H1 (cell line): ENCODE results near the gene GAS2L1. TPM values are rescaled to one million over a fixed set of nuclear protein-coding genes. Genes with fewer than 3 reads are reported as not detected.

ENCODE experiments used
- CTCF ChIA-PET: fragments of 300-600 bp; sonication (Branson Sonifier 250); formaldehyde crosslinking; loops from one replicate; lab custom pipeline; 2021; ENCODE audit not compliant: partially characterized antibody; lab: Charles Lee
- POLR2A ChIA-PET: fragments of 300-600 bp; sonication (Branson Sonifier 250); formaldehyde crosslinking; loops from one replicate; lab custom pipeline; 2021; ENCODE audit warnings: inconsistent platforms; ENCODE audit not compliant: partially characterized antibody; lab: Charles Lee
- DNase-seq, 2 experiments: peaks; one replicate each; pipeline versions ENCODE4 v3.0.0 to v3.0.0-alpha.2; 2010 to 2022; ENCODE audit warnings: low spot score in 2 of 2, low read depth in 1 of 2, mixed read lengths in 1 of 2
- FAIRE-seq: peaks from 2 replicates; lab custom pipeline; 2011; peaks lifted over from hg19 to GRCh38; lab: Jason Lieb, UNC
- H2AFZ ChIP-seq: 2 replicates; pipeline ENCODE4 v1.8.1; 2012; ENCODE audit warnings: low read length, inconsistent platforms
- H2AK5ac ChIP-seq: 2 replicates; pipeline ENCODE4 v1.6.1; 2013; ENCODE audit warnings: low read depth, low read length
- H2BK120ac ChIP-seq: replicated peaks from 2 replicates; pipeline ENCODE3; 2013; ENCODE audit warnings: low read depth, low read length, inconsistent platforms
- H2BK12ac ChIP-seq: 2 replicates; pipeline ENCODE4 v1.6.1; 2013; ENCODE audit warnings: low read depth, low read length
- H2BK15ac ChIP-seq: 2 replicates; pipeline ENCODE4 v1.6.1; 2013; ENCODE audit warnings: low read length
- H2BK20ac ChIP-seq: 2 replicates; pipeline ENCODE4 v1.6.1; 2013; ENCODE audit warnings: low read length
- H2BK5ac ChIP-seq: 2 replicates; pipeline ENCODE4 v1.6.1; 2013; ENCODE audit warnings: low read depth, low read length
- H3K14ac ChIP-seq: 2 replicates; pipeline ENCODE4 v1.6.1; 2013; ENCODE audit warnings: inconsistent platforms; ENCODE audit not compliant: insufficient read length
- H3K18ac ChIP-seq: 2 replicates; pipeline ENCODE4 v1.6.1; 2013; ENCODE audit warnings: low read length; ENCODE audit errors: extremely low read depth
- H3K23ac ChIP-seq: 2 replicates; pipeline ENCODE4 v1.6.1; 2013; ENCODE audit warnings: inconsistent platforms; ENCODE audit not compliant: insufficient read length
- H3K23me2 ChIP-seq: 2 replicates; pipeline ENCODE4 v1.6.1; 2013; ENCODE audit warnings: low read depth, low read length
- H3K27ac ChIP-seq: 2 replicates; pipeline ENCODE4 v1.6.1; 2011; ENCODE audit warnings: low read depth, low read length, inconsistent platforms
- H3K27me3 ChIP-seq, 4 experiments: replicated peaks in 1 of 4; 1 replicate in 1 of 4; 2 replicates in 3 of 4; pipeline versions ENCODE4 v1.6.1 to v1.8.1; 2011 to 2013; ENCODE audit warnings: low read length in 3 of 4, mild to moderate bottlenecking in 3 of 4, inconsistent platforms in 2 of 4, mixed read lengths in 2 of 4, moderate library complexity in 1 of 4; ENCODE audit not compliant: control insufficient read depth in 3 of 4, insufficient read depth in 3 of 4; ENCODE audit errors: extremely low read depth in 1 of 4
- H3K36me3 ChIP-seq, 4 experiments: 2 replicates each; pipeline versions ENCODE4 v1.6.1 to v1.8.1; 2011 to 2013; ENCODE audit warnings: mild to moderate bottlenecking in 4 of 4, low read length in 3 of 4, moderate library complexity in 2 of 4, control low read depth in 1 of 4, inconsistent platforms in 1 of 4; ENCODE audit not compliant: insufficient read depth in 4 of 4, control insufficient read depth in 2 of 4
- H3K4ac ChIP-seq: replicated peaks from 2 replicates; pipeline ENCODE3; 2013; ENCODE audit warnings: low read length, low read depth, mixed read lengths, inconsistent platforms; ENCODE audit not compliant: insufficient read length
- H3K4me1 ChIP-seq, 4 experiments: replicated peaks in 1 of 4; 1 replicate in 1 of 4; 2 replicates in 3 of 4; pipeline versions ENCODE4 v1.6.1 to v1.8.1; 2011 to 2013; ENCODE audit warnings: low read length in 3 of 4, inconsistent platforms in 2 of 4, mixed read lengths in 1 of 4; ENCODE audit not compliant: insufficient read depth in 4 of 4, control insufficient read depth in 3 of 4
- H3K4me2 ChIP-seq, 2 experiments: 2 replicates each; pipeline versions ENCODE4 v1.6.1 to v1.8.1; 2011 to 2013; ENCODE audit warnings: low read depth in 2 of 2, low read length in 2 of 2, control low read depth in 1 of 2, inconsistent platforms in 1 of 2, mild to moderate bottlenecking in 1 of 2; ENCODE audit not compliant: insufficient read depth in 1 of 2
- H3K4me3 ChIP-seq, 4 experiments: fragments of 200-600, 300-600 bp in 1 of 4; sonication (generic), shearing (Covaris generic), sonication (Bioruptor Twin) in 1 of 4; 2 replicates each; pipeline versions ENCODE4 v1.5.1 to v1.8.1; 2011 to 2016; ENCODE audit warnings: low read length in 4 of 4, low read depth in 3 of 4, control low read depth in 2 of 4, inconsistent platforms in 2 of 4, mild to moderate bottlenecking in 2 of 4, mixed read lengths in 1 of 4, moderate library complexity in 1 of 4; ENCODE audit not compliant: insufficient read depth in 2 of 4; ENCODE audit errors: extremely low read depth in 1 of 4
- H3K56ac ChIP-seq: replicated peaks from 2 replicates; pipeline ENCODE3; 2013; ENCODE audit warnings: low read depth, mild to moderate bottlenecking, mixed read lengths, low read length, inconsistent platforms; ENCODE audit not compliant: insufficient read length
- H3K79me1 ChIP-seq: 2 replicates; pipeline ENCODE4 v1.6.1; 2013; ENCODE audit warnings: low read depth, low read length, control low read depth
- H3K79me2 ChIP-seq, 2 experiments: 2 replicates each; pipeline versions ENCODE4 v1.6.1 to v1.8.1; 2012 to 2013; ENCODE audit warnings: low read length in 2 of 2, mild to moderate bottlenecking in 2 of 2, inconsistent platforms in 1 of 2; ENCODE audit not compliant: insufficient read depth in 2 of 2, control insufficient read depth in 1 of 2
- H3K9ac ChIP-seq, 4 experiments: replicated peaks in 1 of 4; 1 replicate in 1 of 4; 2 replicates in 3 of 4; pipeline versions ENCODE4 v1.6.1 to v1.8.1; 2011 to 2013; ENCODE audit warnings: low read depth in 3 of 4, low read length in 3 of 4, control low read depth in 2 of 4, mild to moderate bottlenecking in 2 of 4, moderate library complexity in 2 of 4, inconsistent platforms in 1 of 4; ENCODE audit errors: extremely low read depth in 1 of 4
- H3K9me3 ChIP-seq, 2 experiments: 2 replicates each; pipeline versions ENCODE4 v1.6.1 to v1.8.1; 2012 to 2013; ENCODE audit warnings: mild to moderate bottlenecking in 2 of 2, moderate library complexity in 2 of 2, control low read depth in 1 of 2, inconsistent platforms in 1 of 2, low read depth in 1 of 2, low read length in 1 of 2, mixed read lengths in 1 of 2; ENCODE audit not compliant: insufficient read depth in 2 of 2
- H4K20me1 ChIP-seq, 2 experiments: replicated peaks in 1 of 2; 2 replicates each; pipeline versions ENCODE3 to v1.8.1; 2011 to 2013; ENCODE audit warnings: inconsistent platforms in 2 of 2, low read length in 2 of 2, mild to moderate bottlenecking in 1 of 2; ENCODE audit not compliant: insufficient read depth in 2 of 2, control insufficient read depth in 1 of 2
- H4K5ac ChIP-seq: 2 replicates; pipeline ENCODE4 v1.6.1; 2013; ENCODE audit warnings: low read length, low read depth, mixed read lengths, inconsistent platforms; ENCODE audit not compliant: insufficient read length
- H4K8ac ChIP-seq: 2 replicates; pipeline ENCODE4 v1.8.0; 2013; ENCODE audit warnings: mild to moderate bottlenecking, moderate library complexity, low read length, inconsistent platforms; ENCODE audit not compliant: insufficient read depth; ENCODE audit errors: extremely low read depth
- H4K91ac ChIP-seq: replicated peaks from 2 replicates; pipeline ENCODE3; 2013; ENCODE audit warnings: low read length, mixed read lengths, inconsistent platforms; ENCODE audit not compliant: insufficient read length
- ATF2 ChIP-seq: IDR thresholded peaks from 2 replicates; pipeline ENCODE4 v1.6.1; 2012; ENCODE audit warnings: low read length, inconsistent platforms
- E2F6 ChIP-seq: IDR thresholded peaks from 2 replicates; pipeline ENCODE4 v1.6.1; 2012; ENCODE audit warnings: inconsistent platforms
- EP300 ChIP-seq, 2 experiments: IDR thresholded peaks; 1 replicate in 1 of 2; 2 replicates in 1 of 2; pipeline ENCODE4 v1.6.1; 2011 to 2012; ENCODE audit warnings: low read depth in 2 of 2, low read length in 2 of 2, mild to moderate bottlenecking in 2 of 2, borderline replicate concordance in 1 of 2, inconsistent platforms in 1 of 2, moderate library complexity in 1 of 2
- MAX ChIP-seq: IDR thresholded peaks from 2 replicates; pipeline ENCODE4 v1.6.1; 2012; ENCODE audit warnings: inconsistent platforms
- PHF8 ChIP-seq: fragments of 200-600 bp; sonication (generic); conservative IDR thresholded peaks from 2 replicates; pipeline ENCODE4 v1.7.1; 2012; ENCODE audit warnings: low read depth, mild to moderate bottlenecking, inconsistent platforms, low read length, moderate library complexity
- POLR2A ChIP-seq, 2 experiments: IDR thresholded peaks; 1 replicate in 1 of 2; 2 replicates in 1 of 2; pipeline ENCODE4 v1.6.1; 2011; ENCODE audit warnings: low read depth in 2 of 2, low read length in 2 of 2, mild to moderate bottlenecking in 2 of 2; ENCODE audit errors: control extremely low read depth in 1 of 2
- RAD21 ChIP-seq, 2 experiments: IDR thresholded peaks in 1 of 2; conservative IDR thresholded peaks in 1 of 2; 2 replicates each; pipeline ENCODE4 v1.6.1; 2011; ENCODE audit warnings: low read depth in 2 of 2, low read length in 2 of 2, improper control_type of control experiment in 1 of 2, inconsistent platforms in 1 of 2, mild to moderate bottlenecking in 1 of 2, moderate library complexity in 1 of 2
- TBP ChIP-seq: IDR thresholded peaks from 2 replicates; pipeline ENCODE4 v1.6.1; 2011; ENCODE audit warnings: low read depth, low read length, improper control_type of control experiment
- WGBS, 2 experiments: shearing (Covaris generic) in 1 of 2; methylation state at CpG; one replicate each; pipeline versions ENCODE4 v1.1.6 to v1.1.7; 2013 to 2015; ENCODE audit warnings: low lambda C conversion rate in 2 of 2, mixed read lengths in 2 of 2, inconsistent platforms in 1 of 2, low coverage in 1 of 2, missing lambda C conversion rate in 1 of 2; ENCODE audit not compliant: insufficient replicate concordance in 2 of 2, insufficient coverage in 1 of 2, insufficient read length in 1 of 2; ENCODE audit errors: extremely low coverage in 1 of 2, missing lambda C conversion rate in 1 of 2; 5-methylcytosine and 5-hydroxymethylcytosine counted together
- polyA plus RNA-seq, 7 experiments: library from polyadenylated mRNA; depleted of rRNA in 3 of 7; stranded (reverse) in 5 of 7; unstranded in 2 of 7; fragments of >200 nt in 5 of 7; fragments of 200-250 nt in 2 of 7; gene quantifications; 1 replicate in 5 of 7; 2 replicates in 1 of 7; 4 replicates in 1 of 7; pipeline versions ENCODE4 v1.2.1 to v1.2.3, GENCODE V29; 2011 to 2013; ENCODE audit warnings: missing spikeins in 2 of 7, mixed read lengths in 2 of 7
- total RNA-seq: library from RNA; stranded (reverse); fragmentation: NEBNext Ultra II Directional; extraction: Animal tissue kit (Norgen Biotek cat#: 25700); gene quantifications from 2 replicates; pipeline ENCODE4 v1.2.1, GENCODE V29; 2021

GAS2L1 gene
- total and polyA plus RNA-seq, 2 of the 8 experiments (the other 6 are each of a cell fraction or from before 2014, with no cell fraction given) = 3.6 to 10.1 TPM

- WGBS, 2 experiments = 1% methylated on average over 24 of the region's 51 CpGs; no CpG with 5 or more reads in 1 of the 2 experiments
- Histone ChIP-seq H3K9ac (peak overlapping the region; percentile 94 to 100 (median 100)), H3K23ac (no peak overlapping the region), H4K91ac (peak overlapping the region; percentile 75), H3K23me2 (peaks cover 18% of the 10 kb centered on the region), H4K8ac (peak overlapping the region; percentile 100), H3K18ac (peak overlapping the region; percentile 91; the same call in 1 of the 2 replicates), H3K4me2 (peak overlapping the region; percentile 73 to 80), H2BK20ac (no peak overlapping the region), H3K4me1 (peaks cover 6 to 19% (median 11%) of the 10 kb centered on the region in 4 experiments; a peak in 6 of 7 replicates), H2AFZ (no peak overlapping the region), H4K20me1 (peaks cover 32 to 38% of the 10 kb centered on the region in 2 experiments), H3K79me2 (peaks cover 47 to 73% of the 10 kb centered on the region in 2 experiments), H2BK5ac (peak overlapping the region; percentile 100), H3K9me3 (no peaks in the 10 kb centered on the region), H4K5ac (peak overlapping the region; percentile 82), H2AK5ac (no peak overlapping the region), H2BK12ac (no peak overlapping the region), H3K4me3 (peak overlapping the region; percentile 80 to 96 (median 95)), H2BK120ac (no peak overlapping the region), H3K14ac (no peak overlapping the region), H3K56ac (peak overlapping the region; percentile 95), H3K27me3 (no peaks in the 10 kb centered on the region), H3K4ac (peak overlapping the region; percentile 58), H3K27ac (peak overlapping the region; percentile 100), H3K36me3 (peaks cover 16 to 68% (median 32%) of the 10 kb centered on the region in 4 experiments), H3K79me1 (peaks cover 8% of the 10 kb centered on the region), H2BK15ac (no peak overlapping the region)
- ChIA-PET POLR2A (interaction anchor here (0.8 to 21.4 kb wide), 17 partner anchors 11 to 469 kb away, joined by 3 to 436 read pairs (median 5); partner anchors contain the start of genes GAS2L1 and XBP1), CTCF (interaction anchor here (1.0 kb wide), 1 partner anchor 64 kb away, joined by 4 read pairs; no protein-coding TSS in a partner anchor)
- DNase-seq (no peak), FAIRE-seq (no peak)
- TF ChIP-seq MAX (peak; percentile 77), PHF8 (peak; percentile 38), TBP (no peak), ATF2 (no peak), POLR2A (IDR thresholded peaks at IDR 0.05; ENCODE audit: control extremely low read depth in 1 of 2, low read depth in 2 of 2, low read length in 2 of 2) (peak; percentile 62 to 72), EP300 (IDR thresholded peaks at IDR 0.05; ENCODE audit: borderline replicate concordance in 1 of 2, low read depth in 2 of 2, low read length in 2 of 2) (no peak), RAD21 (IDR thresholded peaks at IDR 0.05 in 1 of 2, conservative IDR thresholded peaks at IDR 0.05 in 1 of 2; ENCODE audit: low read depth in 2 of 2, low read length in 2 of 2) (no peak), E2F6 (0 out of 2 replicates have a peak, but pooled peaks have one; percentile 53)
Measured at GRCh38 chr22:29268511-29269229, 37.8 kb upstream of the GAS2L1 start.
